Activated T-cell treated with anti-CD3 and anti-CD28 coated beads, Interleukin-2, amount 50 U/mL, for 1 hour (primary cell): Measurements from ENCODE around the gene ZNF407.
A peak's percentile ranks its signal among the peaks of the same experiment; 100 is the strongest.

Source experiments
- DNase-seq: peaks from one replicate; pipeline ENCODE4 v3.0.0-alpha.2; 2020

ZNF407 gene

GRCh38 chr18:74982946-74983635 is 385.4 kb downstream of the ZNF407 start:
- no peak for DNase-seq

GRCh38 chr18:74989134-74989533 is 391.5 kb downstream of the ZNF407 start:
- no peak for DNase-seq

GRCh38 chr18:74990563-74991081 is 393.0 kb downstream of the ZNF407 start:
- DNase-seq: no peak

- DNase-seq: peak; percentile 23
Measured at GRCh38 chr18:74994502-74995418, 397.1 kb downstream of the ZNF407 start.

- DNase-seq: no peak
Measured at GRCh38 chr18:74995419-74995736, 397.7 kb downstream of the ZNF407 start.

- no peak for DNase-seq
Measured at GRCh38 chr18:74996055-74996454, 398.4 kb downstream of the ZNF407 start.

- no peak for DNase-seq
Measured at GRCh38 chr18:74996996-74997395, 399.3 kb downstream of the ZNF407 start.

- DNase-seq: no peak
Measured at GRCh38 chr18:75000920-75001319, 403.2 kb downstream of the ZNF407 start.

GRCh38 chr18:75003039-75003438 is 405.4 kb downstream of the ZNF407 start:
- no peak for DNase-seq

- no peak for DNase-seq
Measured at GRCh38 chr18:75003764-75004690, 406.4 kb downstream of the ZNF407 start.

GRCh38 chr18:75005626-75006025 is 408.0 kb downstream of the ZNF407 start:
- no peak for DNase-seq

GRCh38 chr18:75008186-75008585 is 410.5 kb downstream of the ZNF407 start:
- no peak for DNase-seq

- DNase-seq: no peak
Measured at GRCh38 chr18:75009296-75009695, 411.6 kb downstream of the ZNF407 start.

GRCh38 chr18:75009878-75010277 is 412.2 kb downstream of the ZNF407 start:
- no peak for DNase-seq

- DNase-seq: no peak
Measured at GRCh38 chr18:75010278-75010677, 412.6 kb downstream of the ZNF407 start.

- DNase-seq: no peak
Measured at GRCh38 chr18:75010689-75011088, 413.0 kb downstream of the ZNF407 start.

GRCh38 chr18:75016025-75016717 is 418.5 kb downstream of the ZNF407 start:
- DNase-seq: no peak

GRCh38 chr18:75023473-75023872 is 425.8 kb downstream of the ZNF407 start:
- DNase-seq: no peak

- no peak for DNase-seq
Measured at GRCh38 chr18:75024871-75025270, 427.2 kb downstream of the ZNF407 start.

- no peak for DNase-seq
Measured at GRCh38 chr18:75025573-75025972, 427.9 kb downstream of the ZNF407 start.

GRCh38 chr18:75029481-75029880 is 431.8 kb downstream of the ZNF407 start:
- no peak for DNase-seq

GRCh38 chr18:75031717-75032317 is 434.1 kb downstream of the ZNF407 start:
- no peak for DNase-seq
